Fibroblast of villous mesenchyme (primary cell): Measurements from ENCODE around the gene MAPK7. TPM values are rescaled to one million over a fixed set of nuclear protein-coding genes. Genes with fewer than 3 reads are reported as not detected.

Experiments
- DNase-seq: peaks from one replicate; pipeline ENCODE4 v3.0.0-alpha.2; 2010; ENCODE audit warnings: low read depth
- H3K4me3 ChIP-seq: 2 replicates; pipeline ENCODE4 v1.5.1; 2011; ENCODE audit warnings: low read depth, mild to moderate bottlenecking, low read length
- total RNA-seq: library from RNA; depleted of rRNA; stranded (reverse); fragments of >200 nt; gene quantifications from 2 replicates; pipeline ENCODE4 v1.2.3, GENCODE V29; 2012
- TF ChIP-seq, protein P1 (sequence below): IDR thresholded peaks from 2 replicates; pipeline ENCODE4 v1.5.1; 2012; ENCODE audit warnings: low read depth, mild to moderate bottlenecking, low read length; ENCODE audit not compliant: insufficient read depth

The MAPK7 gene
- total RNA-seq, 1 donor, result 14.7 TPM

DNA sequence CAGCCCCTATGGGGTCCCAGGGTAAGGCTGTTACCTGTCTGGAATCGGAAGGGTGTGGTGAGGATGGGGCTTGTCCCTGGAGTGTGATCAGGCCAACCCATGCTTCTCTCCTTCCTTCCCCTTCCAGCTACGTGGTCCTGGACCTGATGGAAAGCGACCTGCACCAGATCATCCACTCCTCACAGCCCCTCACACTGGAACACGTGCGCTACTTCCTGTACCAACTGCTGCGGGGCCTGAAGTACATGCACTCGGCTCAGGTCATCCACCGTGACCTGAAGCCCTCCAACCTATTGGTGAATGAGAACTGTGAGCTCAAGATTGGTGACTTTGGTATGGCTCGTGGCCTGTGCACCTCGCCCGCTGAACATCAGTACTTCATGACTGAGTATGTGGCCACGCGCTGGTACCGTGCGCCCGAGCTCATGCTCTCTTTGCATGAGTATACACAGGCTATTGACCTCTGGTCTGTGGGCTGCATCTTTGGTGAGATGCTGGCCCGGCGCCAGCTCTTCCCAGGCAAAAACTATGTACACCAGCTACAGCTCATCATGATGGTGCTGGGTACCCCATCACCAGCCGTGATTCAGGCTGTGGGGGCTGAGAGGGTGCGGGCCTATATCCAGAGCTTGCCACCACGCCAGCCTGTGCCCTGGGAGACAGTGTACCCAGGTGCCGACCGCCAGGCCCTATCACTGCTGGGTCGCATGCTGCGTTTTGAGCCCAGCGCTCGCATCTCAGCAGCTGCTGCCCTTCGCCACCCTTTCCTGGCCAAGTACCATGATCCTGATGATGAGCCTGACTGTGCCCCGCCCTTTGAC is 2.4 kb downstream of the MAPK7 start:
- DNase-seq, result no peak
- no peak overlapping the region for H3K4me3 ChIP-seq
- TF ChIP-seq, protein P1, sequence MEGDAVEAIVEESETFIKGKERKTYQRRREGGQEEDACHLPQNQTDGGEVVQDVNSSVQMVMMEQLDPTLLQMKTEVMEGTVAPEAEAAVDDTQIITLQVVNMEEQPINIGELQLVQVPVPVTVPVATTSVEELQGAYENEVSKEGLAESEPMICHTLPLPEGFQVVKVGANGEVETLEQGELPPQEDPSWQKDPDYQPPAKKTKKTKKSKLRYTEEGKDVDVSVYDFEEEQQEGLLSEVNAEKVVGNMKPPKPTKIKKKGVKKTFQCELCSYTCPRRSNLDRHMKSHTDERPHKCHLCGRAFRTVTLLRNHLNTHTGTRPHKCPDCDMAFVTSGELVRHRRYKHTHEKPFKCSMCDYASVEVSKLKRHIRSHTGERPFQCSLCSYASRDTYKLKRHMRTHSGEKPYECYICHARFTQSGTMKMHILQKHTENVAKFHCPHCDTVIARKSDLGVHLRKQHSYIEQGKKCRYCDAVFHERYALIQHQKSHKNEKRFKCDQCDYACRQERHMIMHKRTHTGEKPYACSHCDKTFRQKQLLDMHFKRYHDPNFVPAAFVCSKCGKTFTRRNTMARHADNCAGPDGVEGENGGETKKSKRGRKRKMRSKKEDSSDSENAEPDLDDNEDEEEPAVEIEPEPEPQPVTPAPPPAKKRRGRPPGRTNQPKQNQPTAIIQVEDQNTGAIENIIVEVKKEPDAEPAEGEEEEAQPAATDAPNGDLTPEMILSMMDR, result no peak

DNA sequence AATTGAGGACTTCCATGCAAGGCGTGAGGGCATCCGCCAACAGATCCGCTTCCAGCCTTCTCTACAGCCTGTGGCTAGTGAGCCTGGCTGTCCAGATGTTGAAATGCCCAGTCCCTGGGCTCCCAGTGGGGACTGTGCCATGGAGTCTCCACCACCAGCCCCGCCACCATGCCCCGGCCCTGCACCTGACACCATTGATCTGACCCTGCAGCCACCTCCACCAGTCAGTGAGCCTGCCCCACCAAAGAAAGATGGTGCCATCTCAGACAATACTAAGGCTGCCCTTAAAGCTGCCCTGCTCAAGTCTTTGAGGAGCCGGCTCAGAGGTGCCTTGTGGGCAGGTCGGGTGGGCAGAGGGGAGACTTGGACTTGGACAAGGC is 3.1 kb downstream of the MAPK7 start:
- TF ChIP-seq, protein P1, result no peak
- no peak for DNase-seq
- no peak overlapping the region for H3K4me3 ChIP-seq

DNA sequence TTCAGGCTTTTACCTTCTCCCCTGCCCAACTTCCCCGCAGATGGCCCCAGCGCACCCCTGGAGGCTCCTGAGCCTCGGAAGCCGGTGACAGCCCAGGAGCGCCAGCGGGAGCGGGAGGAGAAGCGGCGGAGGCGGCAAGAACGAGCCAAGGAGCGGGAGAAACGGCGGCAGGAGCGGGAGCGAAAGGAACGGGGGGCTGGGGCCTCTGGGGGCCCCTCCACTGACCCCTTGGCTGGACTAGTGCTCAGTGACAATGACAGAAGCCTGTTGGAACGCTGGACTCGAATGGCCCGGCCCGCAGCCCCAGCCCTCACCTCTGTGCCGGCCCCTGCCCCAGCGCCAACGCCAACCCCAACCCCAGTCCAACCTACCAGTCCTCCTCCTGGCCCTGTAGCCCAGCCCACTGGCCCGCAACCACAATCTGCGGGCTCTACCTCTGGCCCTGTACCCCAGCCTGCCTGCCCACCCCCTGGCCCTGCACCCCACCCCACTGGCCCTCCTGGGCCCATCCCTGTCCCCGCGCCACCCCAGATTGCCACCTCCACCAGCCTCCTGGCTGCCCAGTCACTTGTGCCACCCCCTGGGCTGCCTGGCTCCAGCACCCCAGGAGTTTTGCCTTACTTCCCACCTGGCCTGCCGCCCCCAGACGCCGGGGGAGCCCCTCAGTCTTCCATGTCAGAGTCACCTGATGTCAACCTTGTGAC is 3.6 kb downstream of the MAPK7 start:
- TF ChIP-seq, protein P1, result no peak
- no peak for DNase-seq
- H3K4me3 ChIP-seq, result no peak overlapping the region

DNA sequence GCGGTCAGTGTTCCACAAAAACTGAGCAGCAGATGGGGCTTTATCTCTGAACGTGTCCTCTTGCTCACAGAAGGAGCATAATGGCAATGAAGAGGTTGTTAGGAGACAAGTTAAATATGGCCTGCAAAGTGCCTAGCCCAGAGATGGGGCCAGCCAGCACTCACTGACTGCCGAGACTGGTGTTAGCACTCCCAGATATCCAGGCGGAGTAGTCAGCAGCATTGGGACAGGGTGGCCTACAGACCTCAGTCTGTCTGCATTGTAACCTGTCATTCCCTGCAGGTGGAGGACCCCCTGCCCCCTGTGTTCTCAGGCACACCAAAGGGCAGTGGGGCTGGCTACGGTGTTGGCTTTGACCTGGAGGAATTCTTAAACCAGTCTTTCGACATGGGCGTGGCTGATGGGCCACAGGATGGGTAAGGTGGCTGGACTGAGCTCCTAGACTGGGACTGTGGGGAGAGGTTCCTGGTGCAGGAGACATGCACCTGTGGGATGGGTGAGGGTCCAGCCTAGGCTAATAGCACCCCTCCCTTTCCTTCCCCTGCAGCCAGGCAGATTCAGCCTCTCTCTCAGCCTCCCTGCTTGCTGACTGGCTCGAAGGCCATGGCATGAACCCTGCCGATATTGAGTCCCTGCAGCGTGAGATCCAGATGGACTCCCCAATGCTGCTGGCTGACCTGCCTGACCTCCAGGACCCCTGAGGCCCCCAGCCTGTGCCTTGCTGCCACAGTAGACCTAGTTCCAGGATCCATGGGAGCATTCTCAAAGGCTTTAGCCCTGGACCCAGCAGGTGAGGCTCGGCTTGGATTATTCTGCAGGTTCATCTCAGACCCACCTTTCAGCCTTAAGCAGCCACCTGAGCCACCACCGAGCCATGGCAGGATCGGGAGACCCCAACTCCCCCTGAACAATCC is 4.5 kb downstream of the MAPK7 start:
- TF ChIP-seq, protein P1, result no peak
- no peak overlapping the region for H3K4me3 ChIP-seq
- no peak for DNase-seq

DNA sequence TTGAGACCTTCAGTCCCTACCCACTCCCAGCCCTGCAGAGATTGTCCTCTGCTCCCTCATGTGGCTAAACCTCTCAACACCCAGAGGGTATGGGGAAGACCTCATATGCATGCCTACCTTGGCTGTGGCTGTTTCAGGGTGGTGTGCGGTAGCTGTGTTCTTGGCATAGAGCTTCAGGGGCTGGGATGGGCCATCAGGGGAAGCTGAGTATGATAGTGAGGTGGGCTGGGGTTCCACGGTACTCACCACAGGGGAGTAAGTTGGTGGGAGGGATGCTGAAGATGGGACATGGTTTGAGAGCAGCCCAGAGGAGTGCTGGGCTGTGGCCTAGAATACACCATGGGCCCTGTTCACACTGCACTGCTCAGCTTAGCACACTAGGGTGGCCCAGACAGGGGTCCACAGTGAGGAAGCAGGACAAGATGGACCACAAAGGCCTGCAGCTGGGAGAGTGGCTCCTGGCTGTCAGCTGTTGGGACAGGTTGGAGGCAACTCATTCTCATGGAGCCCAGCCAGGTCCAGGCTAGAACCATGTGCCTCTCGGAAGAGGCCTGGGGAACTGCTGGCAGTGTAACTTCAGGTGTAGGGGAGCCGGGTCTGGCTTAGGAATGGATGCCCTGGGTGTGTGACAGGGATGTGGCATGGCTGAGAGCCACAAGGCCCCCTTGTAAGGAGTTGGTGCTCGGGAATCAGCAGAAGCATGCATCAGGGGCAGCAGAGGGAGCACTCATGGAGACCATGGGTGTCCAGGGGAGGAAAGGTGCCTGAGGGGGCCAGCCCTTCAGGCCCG is 5.6 kb downstream of the MAPK7 start:
- no peak overlapping the region for H3K4me3 ChIP-seq
- TF ChIP-seq, protein P1, result no peak
- no peak for DNase-seq

DNA sequence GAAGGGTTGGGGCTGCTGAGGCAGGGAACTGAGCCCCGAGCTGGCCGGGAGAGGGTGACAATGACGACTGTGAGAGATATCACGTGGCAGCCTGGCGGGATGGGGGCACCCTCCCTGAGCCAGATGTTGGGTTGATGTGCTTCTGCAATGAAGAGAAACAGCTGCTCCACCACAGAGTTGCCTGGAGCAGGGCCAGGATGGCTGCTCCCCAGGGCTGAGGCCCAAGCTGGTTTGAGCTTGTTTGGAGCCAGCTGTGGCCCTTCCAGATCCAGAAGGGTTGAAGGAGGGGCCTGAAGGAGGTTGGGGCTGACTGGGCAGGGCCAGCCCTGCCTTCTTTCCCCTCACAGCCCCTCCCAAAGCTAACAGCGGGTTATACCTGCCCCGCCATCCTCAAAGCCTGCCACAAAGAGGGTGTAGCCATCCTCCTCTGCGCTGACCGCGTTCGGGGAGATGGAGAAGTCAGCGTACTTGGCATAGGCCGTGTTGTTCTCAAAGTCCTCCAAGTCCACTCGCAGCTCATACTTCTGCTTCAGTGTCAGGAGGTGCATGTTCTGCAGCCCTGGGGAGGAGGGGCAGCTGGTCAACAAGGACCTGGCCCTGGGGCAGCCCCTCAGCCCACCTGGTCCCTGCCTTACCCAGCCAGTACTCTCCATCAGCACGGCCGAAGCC is 6.6 kb downstream of the MAPK7 start:
- TF ChIP-seq, protein P1, result no peak
- peak overlapping the region; percentile 67 for H3K4me3 ChIP-seq
- DNase-seq, result peak; percentile 97
